ENCODE results near the gene TARP.
A peak's percentile ranks its signal among the peaks of the same experiment; 100 is the strongest.

TARP gene

DNA sequence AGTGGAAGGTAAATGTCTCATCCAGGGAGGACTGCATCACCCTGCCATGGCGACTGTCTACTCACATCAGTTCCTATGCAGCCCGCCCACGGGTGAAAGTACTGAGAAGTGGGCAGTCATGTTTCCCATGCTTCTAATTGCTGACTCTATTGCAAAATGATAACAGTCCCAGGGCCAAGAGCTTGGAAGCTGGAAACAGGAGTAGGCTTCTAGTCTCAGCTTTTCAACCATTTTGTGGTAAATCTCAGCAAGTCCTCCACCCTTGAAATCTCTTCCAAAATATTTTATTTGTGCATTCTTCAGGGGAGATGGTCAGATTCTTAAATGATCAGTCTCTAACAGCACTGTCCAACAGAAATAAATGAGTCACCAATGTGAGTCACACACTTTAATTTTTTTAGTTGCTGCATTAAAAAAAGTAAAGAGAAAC is 48.1 kb upstream of the TARP start:
- Histone ChIP-seq H4K12ac (ENCODE audit: low read depth, low read length) (no peak overlapping the region), H2BK12ac (ENCODE audit: low read length) (no peak overlapping the region), H3K14ac (ENCODE audit: low read length) (no peak overlapping the region), H3K18ac (ENCODE audit: low read length) (no peak overlapping the region), H3K27ac (ENCODE audit: low read depth, low read length) (no peak overlapping the region), H3K79me1 (ENCODE audit: low read length) (no peaks in the 10 kb centered on the region), H2BK5ac (ENCODE audit: low read depth, low read length, poor library complexity) (no peak overlapping the region), H2AK5ac (ENCODE audit: low read length) (no peak overlapping the region), H3K9me3 (ENCODE audit: insufficient read depth, low read depth, low read length) (no peaks in the 10 kb centered on the region), H4K8ac (ENCODE audit: low read depth, low read length) (no peak overlapping the region), H3K4me3 (ENCODE audit: low read depth, low read length) (no peak overlapping the region), H2BK120ac (ENCODE audit: insufficient read depth, low read length, poor library complexity) (no peak overlapping the region), H2AFZ (ENCODE audit: insufficient read depth, low read length, poor library complexity) (no peak overlapping the region), H3K79me2 (ENCODE audit: control insufficient read depth, insufficient read depth, low read length, poor library complexity) (no peaks in the 10 kb centered on the region), H3K4me1 (ENCODE audit: control insufficient read depth in 1 of 2, insufficient read depth in 2 of 2, low read length in 2 of 2) (peaks cover 3 to 5% of the 10 kb centered on the region in 2 experiments), H4K91ac (ENCODE audit: low read depth, low read length) (no peak overlapping the region), H3K36me3 (ENCODE audit: control insufficient read depth in 1 of 2, insufficient read depth in 2 of 2, low read length in 2 of 2) (no peaks in the 10 kb centered on the region), H3K4ac (ENCODE audit: low read depth, low read length) (no peak overlapping the region), H3K9ac (ENCODE audit: low read length) (no peak overlapping the region), H3K27me3 (ENCODE audit: insufficient read depth, low read length) (no peaks in the 10 kb centered on the region), H3K4me2 (ENCODE audit: low read length) (no peak overlapping the region), H3K23ac (ENCODE audit: low read length) (no peak overlapping the region)
- WGBS (ENCODE audit: extremely low coverage, insufficient coverage, insufficient read length), result no CpG with 5 or more reads among the region's 3 CpGs
- DNase-seq, result no peak

DNA sequence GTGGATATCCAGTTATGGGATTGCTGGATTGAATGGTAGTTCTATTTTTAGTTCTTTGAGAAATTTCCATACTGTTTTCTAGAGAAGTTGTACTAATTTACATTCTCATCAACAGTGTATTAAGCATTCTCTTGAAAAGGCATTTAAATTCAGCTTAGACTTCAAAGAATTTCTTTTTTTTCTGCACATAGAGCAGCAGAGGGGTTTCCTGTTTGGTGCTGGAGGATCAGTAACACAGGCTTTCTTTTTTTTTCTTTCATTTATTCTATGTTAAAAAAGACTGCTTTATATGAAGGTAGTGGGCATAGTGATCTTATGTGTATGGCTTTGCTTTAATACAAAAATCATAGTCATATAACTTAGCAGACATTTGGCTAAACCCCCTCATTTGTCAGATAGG is 47.6 kb upstream of the TARP start:
- H3K23ac ChIP-seq (ENCODE audit: low read length), result no peak overlapping the region
- H2BK120ac ChIP-seq (ENCODE audit: insufficient read depth, low read length, poor library complexity), result no peak overlapping the region
- no peak overlapping the region for H2BK5ac ChIP-seq (ENCODE audit: low read depth, low read length, poor library complexity)
- H2BK12ac ChIP-seq (ENCODE audit: low read length), result no peak overlapping the region
- H4K8ac ChIP-seq (ENCODE audit: low read depth, low read length), result no peak overlapping the region
- no peak overlapping the region for H3K18ac ChIP-seq (ENCODE audit: low read length)
- no peak overlapping the region for H3K9ac ChIP-seq (ENCODE audit: low read length)
- no peaks in the 10 kb centered on the region for H3K27me3 ChIP-seq (ENCODE audit: insufficient read depth, low read length)
- no peak overlapping the region for H3K4ac ChIP-seq (ENCODE audit: low read depth, low read length)
- H3K4me2 ChIP-seq (ENCODE audit: low read length), result no peak overlapping the region
- H3K27ac ChIP-seq (ENCODE audit: low read depth, low read length), result no peak overlapping the region
- no peak overlapping the region for H4K12ac ChIP-seq (ENCODE audit: low read depth, low read length)
- no peaks in the 10 kb centered on the region for H3K79me1 ChIP-seq (ENCODE audit: low read length)
- H3K36me3 ChIP-seq (ENCODE audit: control insufficient read depth in 1 of 2, insufficient read depth in 2 of 2, low read length in 2 of 2), result no peaks in the 10 kb centered on the region
- DNase-seq, result no peak
- H4K91ac ChIP-seq (ENCODE audit: low read depth, low read length), result no peak overlapping the region
- H3K4me3 ChIP-seq (ENCODE audit: low read depth, low read length), result no peak overlapping the region
- H2AK5ac ChIP-seq (ENCODE audit: low read length), result no peak overlapping the region
- H3K14ac ChIP-seq (ENCODE audit: low read length), result no peak overlapping the region
- H3K4me1 ChIP-seq (ENCODE audit: control insufficient read depth in 1 of 2, insufficient read depth in 2 of 2, low read length in 2 of 2), result peaks cover 3 to 5% of the 10 kb centered on the region in 2 experiments
- no peaks in the 10 kb centered on the region for H3K79me2 ChIP-seq (ENCODE audit: control insufficient read depth, insufficient read depth, low read length, poor library complexity)
- no peak overlapping the region for H2AFZ ChIP-seq (ENCODE audit: insufficient read depth, low read length, poor library complexity)
- no peaks in the 10 kb centered on the region for H3K9me3 ChIP-seq (ENCODE audit: insufficient read depth, low read depth, low read length)

DNA sequence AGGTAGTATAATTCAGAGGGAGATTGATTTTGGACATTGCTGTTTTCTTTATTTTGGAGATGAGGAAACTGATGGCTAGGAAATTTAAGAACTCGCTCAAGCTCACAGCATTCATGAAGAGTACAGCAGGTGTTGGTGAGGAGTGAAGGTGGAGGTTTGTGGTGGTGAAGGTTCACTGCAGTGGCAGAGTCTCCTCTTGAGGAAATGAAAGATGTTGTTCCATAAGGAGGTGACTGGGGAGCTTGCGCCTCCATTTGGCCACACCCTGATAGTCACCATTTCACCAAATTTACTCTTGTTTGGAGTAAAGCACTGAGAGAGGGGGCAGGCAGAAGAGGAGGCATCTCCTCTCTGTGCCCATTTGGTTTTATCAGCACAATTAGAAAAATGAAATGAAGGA is 46.4 kb upstream of the TARP start:
- H3K4ac ChIP-seq (ENCODE audit: low read depth, low read length), result no peak overlapping the region
- no peak overlapping the region for H4K91ac ChIP-seq (ENCODE audit: low read depth, low read length)
- H3K18ac ChIP-seq (ENCODE audit: low read length), result no peak overlapping the region
- H2BK12ac ChIP-seq (ENCODE audit: low read length), result no peak overlapping the region
- H4K12ac ChIP-seq (ENCODE audit: low read depth, low read length), result no peak overlapping the region
- no peaks in the 10 kb centered on the region for H3K79me2 ChIP-seq (ENCODE audit: control insufficient read depth, insufficient read depth, low read length, poor library complexity)
- no peak overlapping the region for H2BK120ac ChIP-seq (ENCODE audit: insufficient read depth, low read length, poor library complexity)
- no peak for DNase-seq
- peaks cover 3 to 5% of the 10 kb centered on the region in 2 experiments for H3K4me1 ChIP-seq (ENCODE audit: control insufficient read depth in 1 of 2, insufficient read depth in 2 of 2, low read length in 2 of 2)
- no peaks in the 10 kb centered on the region for H3K79me1 ChIP-seq (ENCODE audit: low read length)
- no peak overlapping the region for H3K14ac ChIP-seq (ENCODE audit: low read length)
- H3K9ac ChIP-seq (ENCODE audit: low read length), result no peak overlapping the region
- no peak overlapping the region for H2BK5ac ChIP-seq (ENCODE audit: low read depth, low read length, poor library complexity)
- H4K8ac ChIP-seq (ENCODE audit: low read depth, low read length), result no peak overlapping the region
- no peak overlapping the region for H3K4me3 ChIP-seq (ENCODE audit: low read depth, low read length)
- no peak overlapping the region for H2AK5ac ChIP-seq (ENCODE audit: low read length)
- H3K36me3 ChIP-seq (ENCODE audit: control insufficient read depth in 1 of 2, insufficient read depth in 2 of 2, low read length in 2 of 2), result no peaks in the 10 kb centered on the region
- H3K23ac ChIP-seq (ENCODE audit: low read length), result no peak overlapping the region
- no peaks in the 10 kb centered on the region for H3K27me3 ChIP-seq (ENCODE audit: insufficient read depth, low read length)
- H3K4me2 ChIP-seq (ENCODE audit: low read length), result no peak overlapping the region
- no peaks in the 10 kb centered on the region for H3K9me3 ChIP-seq (ENCODE audit: insufficient read depth, low read depth, low read length)
- H3K27ac ChIP-seq (ENCODE audit: low read depth, low read length), result no peak overlapping the region
- no peak overlapping the region for H2AFZ ChIP-seq (ENCODE audit: insufficient read depth, low read length, poor library complexity)
- WGBS (ENCODE audit: extremely low coverage, insufficient coverage, insufficient read length), result no CpG with 5 or more reads among the region's 2 CpGs

DNA sequence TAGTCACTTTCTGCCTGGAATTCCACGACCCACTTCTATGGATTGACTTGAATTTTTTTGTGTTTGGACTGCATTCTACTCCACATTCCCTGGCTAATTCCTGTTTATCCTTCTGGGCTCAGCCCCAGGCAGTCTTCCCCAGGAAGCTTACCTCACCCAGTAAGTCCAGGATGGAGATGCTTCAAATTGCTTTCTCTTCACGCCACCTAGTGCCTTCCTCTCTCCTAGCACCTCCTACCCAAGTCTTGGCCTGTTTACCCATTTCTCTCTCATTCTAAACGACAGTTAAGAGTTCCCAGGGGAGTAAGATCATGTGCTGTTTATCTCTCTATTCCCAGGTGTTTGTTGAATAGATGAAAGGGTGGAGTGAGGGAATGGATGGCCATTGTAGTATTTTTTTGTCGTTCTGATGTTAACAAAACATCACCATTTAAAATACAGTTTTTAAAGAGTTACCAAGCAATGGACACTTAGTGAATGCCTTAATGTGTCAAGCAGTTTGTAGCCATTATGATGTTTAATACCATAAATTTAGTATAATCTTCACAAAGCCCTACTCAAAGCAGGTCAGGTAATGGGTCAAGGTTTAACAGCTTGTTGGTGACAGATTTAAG is 45.5 kb upstream of the TARP start:
- Histone ChIP-seq H3K18ac (ENCODE audit: low read length) (no peak overlapping the region), H3K4me3 (ENCODE audit: low read depth, low read length) (no peak overlapping the region), H3K36me3 (ENCODE audit: control insufficient read depth in 1 of 2, insufficient read depth in 2 of 2, low read length in 2 of 2) (no peaks in the 10 kb centered on the region), H3K27me3 (ENCODE audit: insufficient read depth, low read length) (no peaks in the 10 kb centered on the region), H3K79me2 (ENCODE audit: control insufficient read depth, insufficient read depth, low read length, poor library complexity) (no peaks in the 10 kb centered on the region), H3K27ac (ENCODE audit: low read depth, low read length) (no peak overlapping the region), H4K91ac (ENCODE audit: low read depth, low read length) (no peak overlapping the region), H4K8ac (ENCODE audit: low read depth, low read length) (no peak overlapping the region), H3K79me1 (ENCODE audit: low read length) (no peaks in the 10 kb centered on the region), H3K9ac (ENCODE audit: low read length) (no peak overlapping the region), H2BK12ac (ENCODE audit: low read length) (no peak overlapping the region), H2BK120ac (ENCODE audit: insufficient read depth, low read length, poor library complexity) (no peak overlapping the region), H3K23ac (ENCODE audit: low read length) (no peak overlapping the region), H3K4me2 (ENCODE audit: low read length) (no peak overlapping the region), H2AFZ (ENCODE audit: insufficient read depth, low read length, poor library complexity) (no peak overlapping the region), H3K4me1 (ENCODE audit: control insufficient read depth in 1 of 2, insufficient read depth in 2 of 2, low read length in 2 of 2) (peaks cover 3 to 5% of the 10 kb centered on the region in 2 experiments), H3K9me3 (ENCODE audit: insufficient read depth, low read depth, low read length) (no peaks in the 10 kb centered on the region), H2AK5ac (ENCODE audit: low read length) (no peak overlapping the region), H2BK5ac (ENCODE audit: low read depth, low read length, poor library complexity) (no peak overlapping the region), H3K14ac (ENCODE audit: low read length) (no peak overlapping the region), H4K12ac (ENCODE audit: low read depth, low read length) (no peak overlapping the region), H3K4ac (ENCODE audit: low read depth, low read length) (no peak overlapping the region)
- WGBS (ENCODE audit: extremely low coverage, insufficient coverage, insufficient read length), result no CpG with 5 or more reads among the region's 4 CpGs
- peak; percentile 90 to 96 for DNase-seq
